ENCODE measurements around the gene SLC29A4.
"Not testable (repeated sequence)": the region's sequence is repeated elsewhere in the genome, so short reads cannot be mapped to it uniquely, and the experiment has no call there.

The SLC29A4 gene

GRCh38 chr7:5295039-5296014 is 12.6 kb downstream of the SLC29A4 start:
- H3K27ac ChIP-seq (ENCODE audit: low read depth in 2 of 2, low read length in 2 of 2): no peak overlapping the region
- H3K9ac ChIP-seq (ENCODE audit: low read depth in 1 of 2, low read length in 2 of 2): no peak overlapping the region
- no peaks in the 10 kb centered on the region for H3K4me1 ChIP-seq (ENCODE audit: control insufficient read depth in 2 of 2, insufficient read depth in 2 of 2, low read length in 2 of 2)
- no peaks in the 10 kb centered on the region for H3K27me3 ChIP-seq (ENCODE audit: control insufficient read depth in 2 of 2, insufficient read depth in 2 of 2, low read length in 2 of 2)
- H3K9me3 ChIP-seq (ENCODE audit: control insufficient read depth in 2 of 2, low read length in 2 of 2): no peaks in the 10 kb centered on the region
- no peaks in the 10 kb centered on the region for H3K36me3 ChIP-seq (ENCODE audit: control insufficient read depth in 2 of 2, insufficient read depth in 2 of 2, low read length in 2 of 2)
- H3K4me3 ChIP-seq (ENCODE audit: low read length in 2 of 2): no peak overlapping the region

GRCh38 chr7:5296015-5296610 is 13.4 kb downstream of the SLC29A4 start:
- Histone ChIP-seq H3K9ac (ENCODE audit: low read depth in 1 of 2, low read length in 2 of 2) (no peak overlapping the region), H3K9me3 (ENCODE audit: control insufficient read depth in 2 of 2, low read length in 2 of 2) (no peaks in the 10 kb centered on the region), H3K4me3 (ENCODE audit: low read length in 2 of 2) (no peak overlapping the region), H3K36me3 (ENCODE audit: control insufficient read depth in 2 of 2, insufficient read depth in 2 of 2, low read length in 2 of 2) (no peaks in the 10 kb centered on the region), H3K4me1 (ENCODE audit: control insufficient read depth in 2 of 2, insufficient read depth in 2 of 2, low read length in 2 of 2) (no peaks in the 10 kb centered on the region), H3K27me3 (ENCODE audit: control insufficient read depth in 2 of 2, insufficient read depth in 2 of 2, low read length in 2 of 2) (no peaks in the 10 kb centered on the region), H3K27ac (ENCODE audit: low read depth in 2 of 2, low read length in 2 of 2) (no peak overlapping the region)

GRCh38 chr7:5296611-5297226 is 14.0 kb downstream of the SLC29A4 start:
- Histone ChIP-seq H3K9ac (ENCODE audit: low read depth in 1 of 2, low read length in 2 of 2) (no peak overlapping the region), H3K4me3 (ENCODE audit: low read length in 2 of 2) (no peak overlapping the region), H3K9me3 (ENCODE audit: control insufficient read depth in 2 of 2, low read length in 2 of 2) (no peaks in the 10 kb centered on the region), H3K36me3 (ENCODE audit: control insufficient read depth in 2 of 2, insufficient read depth in 2 of 2, low read length in 2 of 2) (no peaks in the 10 kb centered on the region), H3K27me3 (ENCODE audit: control insufficient read depth in 2 of 2, insufficient read depth in 2 of 2, low read length in 2 of 2) (no peaks in the 10 kb centered on the region), H3K27ac (ENCODE audit: low read depth in 2 of 2, low read length in 2 of 2) (no peak overlapping the region), H3K4me1 (ENCODE audit: control insufficient read depth in 2 of 2, insufficient read depth in 2 of 2, low read length in 2 of 2) (no peaks in the 10 kb centered on the region)

GRCh38 chr7:5300366-5300765 is 17.6 kb downstream of the SLC29A4 start:
- no peaks in the 10 kb centered on the region for H3K36me3 ChIP-seq (ENCODE audit: control insufficient read depth in 2 of 2, insufficient read depth in 2 of 2, low read length in 2 of 2)
- H3K9ac ChIP-seq (ENCODE audit: low read depth in 1 of 2, low read length in 2 of 2): no peak overlapping the region

GRCh38 chr7:5302577-5302976 is 19.8 kb downstream of the SLC29A4 start:
- Histone ChIP-seq H3K4me3 (ENCODE audit: low read length in 2 of 2) (no peak overlapping the region), H3K27ac (ENCODE audit: low read depth in 2 of 2, low read length in 2 of 2) (no peak overlapping the region), H3K9me3 (ENCODE audit: control insufficient read depth in 2 of 2, low read length in 2 of 2) (no peaks in the 10 kb centered on the region), H3K27me3 (ENCODE audit: control insufficient read depth in 2 of 2, insufficient read depth in 2 of 2, low read length in 2 of 2) (no peaks in the 10 kb centered on the region), H3K4me1 (ENCODE audit: control insufficient read depth in 2 of 2, insufficient read depth in 2 of 2, low read length in 2 of 2) (peaks cover 0 to 3% of the 10 kb centered on the region in 2 donors), H3K9ac (ENCODE audit: low read depth in 1 of 2, low read length in 2 of 2) (no peak overlapping the region), H3K36me3 (ENCODE audit: control insufficient read depth in 2 of 2, insufficient read depth in 2 of 2, low read length in 2 of 2) (peaks cover 0 to 1% of the 10 kb centered on the region in 2 donors)

More at GRCh38 chr7:5300366-5300765, 17.6 kb downstream of the SLC29A4 start:
- no peak overlapping the region for H3K4me3 ChIP-seq (ENCODE audit: low read length in 2 of 2)
- no peaks in the 10 kb centered on the region for H3K27me3 ChIP-seq (ENCODE audit: control insufficient read depth in 2 of 2, insufficient read depth in 2 of 2, low read length in 2 of 2)
- no peak overlapping the region for H3K27ac ChIP-seq (ENCODE audit: low read depth in 2 of 2, low read length in 2 of 2)
- H3K4me1 ChIP-seq (ENCODE audit: control insufficient read depth in 2 of 2, insufficient read depth in 2 of 2, low read length in 2 of 2): no peaks in the 10 kb centered on the region
- H3K9me3 ChIP-seq (ENCODE audit: control insufficient read depth in 2 of 2, low read length in 2 of 2): no peaks in the 10 kb centered on the region

GRCh38 chr7:5303061-5303460 is 20.3 kb downstream of the SLC29A4 start:
- Histone ChIP-seq H3K9me3 (ENCODE audit: control insufficient read depth in 2 of 2, low read length in 2 of 2) (no peaks in the 10 kb centered on the region), H3K27me3 (ENCODE audit: control insufficient read depth in 2 of 2, insufficient read depth in 2 of 2, low read length in 2 of 2) (no peaks in the 10 kb centered on the region), H3K36me3 (ENCODE audit: control insufficient read depth in 2 of 2, insufficient read depth in 2 of 2, low read length in 2 of 2) (peaks cover 3 to 6% of the 10 kb centered on the region in 2 donors), H3K27ac (ENCODE audit: low read depth in 2 of 2, low read length in 2 of 2) (no peak overlapping the region), H3K9ac (ENCODE audit: low read depth in 1 of 2, low read length in 2 of 2) (no peak overlapping the region), H3K4me1 (ENCODE audit: control insufficient read depth in 2 of 2, insufficient read depth in 2 of 2, low read length in 2 of 2) (peaks cover 0 to 3% of the 10 kb centered on the region in 2 donors), H3K4me3 (ENCODE audit: low read length in 2 of 2) (no peak overlapping the region)

GRCh38 chr7:5303591-5304505 is 21.1 kb downstream of the SLC29A4 start:
- Histone ChIP-seq H3K4me3 (ENCODE audit: low read length in 2 of 2) (no peak overlapping the region), H3K9me3 (ENCODE audit: control insufficient read depth in 2 of 2, low read length in 2 of 2) (no peaks in the 10 kb centered on the region), H3K36me3 (ENCODE audit: control insufficient read depth in 2 of 2, insufficient read depth in 2 of 2, low read length in 2 of 2) (peaks cover 5 to 9% of the 10 kb centered on the region in 2 donors), H3K9ac (ENCODE audit: low read depth in 1 of 2, low read length in 2 of 2) (no peak overlapping the region), H3K27me3 (ENCODE audit: control insufficient read depth in 2 of 2, insufficient read depth in 2 of 2, low read length in 2 of 2) (no peaks in the 10 kb centered on the region), H3K27ac (ENCODE audit: low read depth in 2 of 2, low read length in 2 of 2) (no peak overlapping the region), H3K4me1 (ENCODE audit: control insufficient read depth in 2 of 2, insufficient read depth in 2 of 2, low read length in 2 of 2) (peaks cover 0 to 3% of the 10 kb centered on the region in 2 donors)

GRCh38 chr7:5305050-5305449 is 22.3 kb downstream of the SLC29A4 start:
- H3K9me3 ChIP-seq (ENCODE audit: control insufficient read depth in 2 of 2, low read length in 2 of 2); H3K9ac ChIP-seq (ENCODE audit: low read depth in 1 of 2, low read length in 2 of 2); H3K36me3 ChIP-seq (ENCODE audit: control insufficient read depth in 2 of 2, insufficient read depth in 2 of 2, low read length in 2 of 2); H3K4me1 ChIP-seq (ENCODE audit: control insufficient read depth in 2 of 2, insufficient read depth in 2 of 2, low read length in 2 of 2); H3K27me3 ChIP-seq (ENCODE audit: control insufficient read depth in 2 of 2, insufficient read depth in 2 of 2, low read length in 2 of 2); H3K27ac ChIP-seq (ENCODE audit: low read depth in 2 of 2, low read length in 2 of 2); H3K4me3 ChIP-seq (ENCODE audit: low read length in 2 of 2): not testable (repeated sequence)

GRCh38 chr7:5307221-5308142 is 24.7 kb downstream of the SLC29A4 start:
- not testable (repeated sequence) for H3K4me1 ChIP-seq (ENCODE audit: control insufficient read depth in 2 of 2, insufficient read depth in 2 of 2, low read length in 2 of 2); H3K9me3 ChIP-seq (ENCODE audit: control insufficient read depth in 2 of 2, low read length in 2 of 2); H3K27me3 ChIP-seq (ENCODE audit: control insufficient read depth in 2 of 2, insufficient read depth in 2 of 2, low read length in 2 of 2); H3K9ac ChIP-seq (ENCODE audit: low read depth in 1 of 2, low read length in 2 of 2); H3K27ac ChIP-seq (ENCODE audit: low read depth in 2 of 2, low read length in 2 of 2); H3K4me3 ChIP-seq (ENCODE audit: low read length in 2 of 2)
- H3K36me3 ChIP-seq (ENCODE audit: control insufficient read depth in 2 of 2, insufficient read depth in 2 of 2, low read length in 2 of 2): peaks cover 17 to 23% of the 10 kb centered on the region in 2 donors
